ENCODE measurements around the gene ELP5. TPM values are rescaled to one million over a fixed set of nuclear protein-coding genes. Genes with fewer than 3 reads are reported as not detected.
"Not testable (repeated sequence)": the region's sequence is repeated elsewhere in the genome, so short reads cannot be mapped to it uniquely, and the experiment has no call there.

Gene ELP5
- polyA plus RNA-seq, 10 donors, result 31.9 to 64.8 (median 35.7) TPM

DNA sequence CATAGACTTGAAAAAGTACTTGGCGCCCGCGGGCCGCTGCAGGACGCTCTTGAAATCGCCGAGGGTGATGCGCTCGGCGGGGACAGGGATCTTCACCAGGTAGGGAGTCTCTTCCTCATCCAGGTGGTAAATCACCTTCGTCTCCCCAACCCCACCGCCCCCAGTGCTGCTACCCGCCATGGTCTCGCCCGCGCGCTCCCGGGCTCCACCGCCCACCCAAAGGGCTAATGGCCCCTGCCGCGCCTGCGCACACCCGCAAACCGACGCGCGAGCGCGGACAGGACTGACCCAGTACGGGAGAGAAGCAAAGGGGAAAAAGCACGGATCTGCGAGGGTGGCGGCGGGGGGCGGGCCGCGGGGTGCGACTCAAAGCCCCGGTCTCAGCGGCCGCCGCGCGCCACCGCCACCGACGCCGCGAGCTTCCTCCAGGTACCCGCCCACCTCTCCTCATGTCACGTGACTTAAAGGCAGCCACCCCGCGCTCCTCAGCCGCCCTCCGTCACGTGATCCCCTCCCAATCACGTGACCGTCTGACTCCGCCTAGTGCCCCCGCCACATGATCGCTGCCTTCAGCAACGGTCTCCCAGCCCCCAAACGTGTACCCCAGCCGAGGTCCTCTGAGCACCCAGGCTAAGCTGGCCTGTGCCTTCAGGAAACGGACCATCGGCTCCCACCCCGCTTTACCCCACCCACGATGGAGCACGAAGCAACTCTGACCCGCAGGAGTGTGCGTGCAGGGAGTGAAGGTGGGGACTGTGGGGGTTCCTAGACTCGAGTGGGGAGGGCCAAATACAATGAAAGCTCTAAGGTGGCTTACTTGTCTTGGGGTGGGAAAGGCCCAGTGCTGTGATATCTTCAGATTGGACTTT is 17.7 kb upstream of the ELP5 start, which contains the start of gene DVL2:
DVL2 (minus strand) TSS at position 435 of the 869 bp plus-strand sequence; CDS start at position 180, 255 bp downstream.
- DNase-seq, result peak; percentile 96 to 99 (median 97)

DNA sequence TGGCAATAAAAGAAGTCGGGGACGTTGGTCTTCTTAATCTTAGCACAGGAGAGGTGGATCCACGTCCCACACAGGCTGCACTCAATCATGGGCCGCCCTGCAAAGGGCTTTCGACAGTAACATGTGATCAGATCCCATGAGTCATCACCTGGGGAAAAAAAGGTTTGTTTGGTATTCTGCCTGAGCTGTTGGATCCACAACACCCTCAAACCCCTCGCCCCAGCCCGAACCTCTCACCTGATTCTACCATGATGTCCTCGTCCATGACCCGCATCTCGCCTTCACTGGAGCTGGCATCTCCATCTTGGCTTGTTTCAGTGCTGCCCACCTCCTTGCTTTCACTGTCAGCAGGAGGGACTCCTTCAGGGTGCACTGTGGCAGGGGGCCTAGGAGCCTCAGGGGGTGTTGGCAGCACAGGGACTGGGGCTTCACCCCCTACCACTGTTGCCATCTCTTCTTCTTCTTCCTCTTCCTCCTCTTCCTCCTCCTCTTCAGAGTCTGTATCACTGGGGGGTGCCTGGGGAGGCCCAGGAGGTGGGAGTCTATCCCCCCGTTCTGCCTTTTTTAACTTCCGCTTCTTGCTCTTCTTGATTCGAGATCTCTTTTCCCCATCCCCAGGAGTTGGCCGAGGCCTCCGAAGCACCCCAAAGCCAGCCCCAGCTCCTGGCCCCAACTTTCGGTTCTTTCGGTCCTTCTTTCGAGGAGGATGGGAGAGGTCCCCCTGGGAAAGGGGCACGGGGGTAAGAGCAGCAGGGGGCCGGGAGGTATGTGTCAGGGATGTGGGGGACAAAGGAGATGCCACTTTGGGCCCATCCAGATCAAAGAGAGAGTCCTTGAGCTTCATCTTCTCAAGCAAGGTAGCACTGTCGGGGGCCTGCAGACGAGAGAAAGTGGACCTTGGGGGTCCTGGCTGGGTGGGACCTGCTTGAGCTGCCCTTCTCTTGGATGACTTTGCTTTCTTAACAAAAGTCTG is 16.0 kb upstream of the ELP5 start:
- no peak for DNase-seq

DNA sequence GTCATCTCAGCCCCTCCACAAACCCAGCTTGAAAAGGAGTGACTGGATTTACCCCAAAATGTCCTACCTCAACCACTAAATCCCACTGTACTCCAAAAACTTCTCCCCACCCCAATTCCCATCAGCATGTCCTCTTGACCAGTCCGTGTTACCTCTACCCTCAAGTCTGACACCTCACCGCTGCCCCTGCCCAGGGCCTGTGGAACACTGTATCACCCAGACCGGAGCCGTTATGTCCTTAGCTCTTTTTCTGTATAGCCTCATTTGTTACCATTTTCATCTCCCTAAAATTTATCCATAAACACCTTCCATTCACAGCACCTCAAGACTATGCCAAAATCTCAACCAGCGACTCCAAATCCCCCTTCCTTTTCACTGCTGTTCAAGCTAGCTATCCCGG is 15.2 kb upstream of the ELP5 start:
- no peak for DNase-seq

DNA sequence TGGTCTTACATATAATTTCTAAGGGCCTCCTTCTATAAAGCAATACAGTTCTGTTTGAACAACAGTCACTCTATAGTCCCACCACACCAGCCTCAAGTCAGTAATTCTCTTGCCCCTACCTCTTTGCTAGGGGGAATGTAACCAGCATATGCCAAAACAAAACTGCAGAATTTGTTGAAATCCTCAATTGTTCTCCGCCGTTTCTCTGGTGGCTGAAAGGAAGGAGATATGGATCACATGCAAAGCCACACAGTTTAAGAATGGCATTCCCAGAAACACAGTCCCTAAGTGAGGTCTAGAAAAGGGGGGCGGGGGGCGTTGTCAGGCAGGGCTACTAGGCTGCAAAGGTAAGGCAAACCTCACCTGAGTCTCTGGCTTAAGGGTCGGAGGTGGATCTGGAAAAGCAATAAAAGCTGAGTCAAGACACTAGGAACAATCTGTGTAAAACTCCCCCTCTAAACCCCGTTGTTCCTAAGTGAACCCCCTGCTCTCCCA is 14.7 kb upstream of the ELP5 start:
- no peak for DNase-seq

DNA sequence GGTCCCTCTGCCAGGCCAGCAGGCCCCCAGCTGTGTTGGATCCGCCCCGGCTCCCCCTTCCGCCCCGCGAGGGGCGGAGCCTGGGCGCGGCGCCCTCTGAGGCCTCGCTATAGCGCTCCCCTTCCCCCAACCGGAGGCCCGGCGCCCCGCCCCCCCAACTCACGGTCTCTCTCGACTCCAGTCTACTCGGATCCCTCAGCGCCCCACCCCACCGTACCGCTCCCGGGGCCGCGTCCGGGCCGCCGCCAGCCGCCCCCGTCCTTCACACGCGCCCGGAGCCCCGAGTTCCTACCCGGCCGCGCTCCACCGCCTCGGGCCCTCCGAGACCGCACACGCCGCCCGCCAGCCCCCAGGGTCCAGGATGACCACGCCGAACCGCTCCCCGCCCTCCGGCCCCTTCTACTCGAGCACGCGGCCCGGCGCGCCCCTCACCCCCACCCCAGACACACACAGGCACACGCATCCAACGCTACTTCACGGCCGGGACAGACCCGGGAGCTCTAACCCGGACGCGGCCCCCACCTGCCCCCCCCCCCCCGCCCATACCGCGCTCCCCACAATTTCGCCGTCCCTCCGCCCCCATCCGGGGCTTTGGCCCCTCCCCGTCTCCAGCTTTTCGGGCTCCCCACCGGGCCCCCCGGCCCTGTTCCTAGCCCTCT is 14.1 kb upstream of the ELP5 start:
- peak in 2 of 3 donors; percentile 79 to 84 for DNase-seq

DNA sequence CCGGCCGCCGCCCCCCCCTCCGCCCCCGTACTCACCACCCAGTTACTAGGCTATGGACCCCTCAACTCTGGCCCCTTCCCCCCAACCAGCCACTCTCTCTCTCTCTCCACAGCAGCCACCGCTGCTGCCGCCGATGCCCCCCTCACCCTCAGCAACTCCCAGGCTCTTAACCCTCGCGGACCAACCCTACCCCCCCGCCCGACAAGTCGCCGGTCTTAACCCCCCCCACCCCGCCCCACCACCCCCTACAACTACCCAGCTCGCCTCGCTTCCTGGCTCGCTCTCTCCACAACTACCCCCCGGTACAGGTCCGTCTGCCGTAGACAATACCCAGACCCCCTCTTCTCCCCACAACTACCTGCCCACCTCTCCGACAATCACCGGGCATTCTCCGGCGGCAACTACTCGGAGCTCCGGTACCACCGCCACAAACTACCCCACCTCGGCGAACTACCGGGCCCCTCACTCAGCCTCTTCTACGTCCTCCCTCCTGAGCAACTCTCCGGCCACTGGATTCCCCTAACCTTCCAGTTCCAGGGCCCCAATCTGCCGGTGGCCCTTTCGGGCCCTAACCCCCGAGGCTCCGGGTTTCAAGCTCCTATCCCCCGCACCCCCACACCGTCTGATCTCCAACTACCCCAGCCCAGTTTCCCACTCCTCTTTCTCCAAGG is 13.5 kb upstream of the ELP5 start:
- DNase-seq, result peak in 1 of 3 donors; percentile 64

DNA sequence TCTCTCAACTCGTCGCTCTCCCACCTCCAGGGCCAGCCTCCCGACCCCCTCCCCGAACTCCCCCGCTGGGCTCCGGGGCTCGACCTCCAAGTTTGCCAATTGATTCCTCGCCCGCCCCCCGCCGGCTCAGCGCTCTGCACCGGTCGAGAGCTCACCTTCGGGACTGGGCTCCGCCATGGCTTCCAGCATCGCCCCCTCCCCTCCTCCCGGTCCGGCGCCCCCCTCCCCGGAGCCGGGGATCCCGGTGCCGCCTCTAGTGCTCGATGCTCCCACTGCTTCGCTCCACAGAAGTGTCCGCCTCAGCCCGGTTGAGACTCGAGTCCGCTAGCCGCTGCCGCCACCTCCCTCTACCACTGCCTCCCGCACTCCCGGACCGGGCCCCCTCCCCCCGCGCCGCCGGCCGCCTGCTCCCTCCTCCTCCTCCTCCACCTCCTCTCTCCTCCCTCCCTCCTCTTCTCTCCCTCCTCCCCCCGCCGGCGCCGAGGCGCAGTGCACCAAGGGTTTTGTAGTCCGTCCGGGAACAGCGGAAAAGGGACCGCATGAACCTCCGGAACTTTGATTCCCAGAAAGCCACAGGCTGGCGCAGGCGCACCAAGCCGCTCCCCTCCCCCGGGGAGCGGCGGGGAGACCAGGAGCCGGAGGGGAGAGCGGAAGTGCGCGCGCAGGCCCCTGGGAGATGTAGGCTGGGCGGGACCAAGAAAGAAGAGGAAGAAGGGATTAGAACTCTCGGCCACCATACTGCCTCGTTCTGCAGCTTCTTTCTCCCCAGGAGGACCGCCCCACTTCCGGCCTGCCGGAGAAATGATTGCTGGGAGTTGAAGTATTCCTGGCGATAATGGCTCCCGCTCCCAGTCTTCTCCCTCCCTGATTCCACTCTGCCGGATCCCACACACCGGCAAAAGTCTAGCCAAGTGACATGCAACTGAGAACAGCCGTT is 12.7 kb upstream of the ELP5 start, which contains the start of gene PHF23:
PHF23 (minus strand) TSS at position 367 of the 937 bp plus-strand sequence; CDS start at position 189, 178 bp downstream.
- DNase-seq, result peak; percentile 100

DNA sequence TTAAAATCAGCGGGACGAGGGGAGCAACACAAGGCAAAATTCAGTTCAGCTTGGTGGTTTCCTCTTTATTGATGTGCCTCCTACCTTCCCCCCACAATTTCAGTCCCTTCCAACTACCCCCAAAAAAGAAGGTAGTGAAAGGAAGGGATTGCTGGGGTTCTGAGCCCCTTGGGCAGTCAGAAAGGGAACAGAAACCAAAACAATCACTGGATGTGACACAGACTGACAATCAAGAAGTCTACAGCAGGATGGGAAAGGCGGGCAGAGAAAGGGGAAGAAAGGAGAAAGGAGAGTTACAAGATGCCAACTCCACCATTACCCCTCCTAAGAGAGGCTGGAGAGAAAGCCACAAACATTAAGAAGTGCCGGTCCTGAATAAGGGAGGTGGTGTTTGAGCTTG is 11.6 kb upstream of the ELP5 start:
- DNase-seq, result no peak

DNA sequence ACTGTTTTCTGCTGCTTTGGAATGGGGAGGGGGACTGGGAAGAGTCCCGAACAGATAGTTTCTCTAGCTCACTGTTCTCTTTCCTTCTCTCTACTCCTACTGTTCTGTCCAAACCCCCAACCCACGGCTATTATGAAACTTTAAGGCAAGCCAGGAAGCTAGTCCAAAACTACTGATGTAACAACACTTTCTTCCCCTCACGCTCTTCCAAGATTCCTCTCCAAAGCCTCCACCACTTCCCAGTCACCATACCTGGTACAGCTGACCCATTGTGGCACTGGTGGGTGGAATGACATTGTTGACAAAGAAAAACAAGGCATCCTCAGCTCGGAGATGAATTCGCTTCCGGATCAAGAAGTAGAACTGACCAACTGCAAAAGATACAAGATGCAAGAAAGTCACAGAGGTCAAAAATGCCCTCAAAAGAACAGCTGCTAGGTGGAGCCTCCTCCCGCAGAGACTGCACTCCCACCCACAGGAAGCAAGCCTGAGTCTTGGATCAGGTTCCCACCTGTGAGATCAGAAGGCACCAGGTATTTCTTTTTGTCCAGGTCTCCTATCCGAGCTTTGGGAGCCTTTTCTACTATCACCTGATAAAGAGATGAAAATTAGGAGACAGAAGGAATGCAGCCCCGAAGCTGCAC is 10.8 kb upstream of the ELP5 start:
- DNase-seq, result no peak

DNA sequence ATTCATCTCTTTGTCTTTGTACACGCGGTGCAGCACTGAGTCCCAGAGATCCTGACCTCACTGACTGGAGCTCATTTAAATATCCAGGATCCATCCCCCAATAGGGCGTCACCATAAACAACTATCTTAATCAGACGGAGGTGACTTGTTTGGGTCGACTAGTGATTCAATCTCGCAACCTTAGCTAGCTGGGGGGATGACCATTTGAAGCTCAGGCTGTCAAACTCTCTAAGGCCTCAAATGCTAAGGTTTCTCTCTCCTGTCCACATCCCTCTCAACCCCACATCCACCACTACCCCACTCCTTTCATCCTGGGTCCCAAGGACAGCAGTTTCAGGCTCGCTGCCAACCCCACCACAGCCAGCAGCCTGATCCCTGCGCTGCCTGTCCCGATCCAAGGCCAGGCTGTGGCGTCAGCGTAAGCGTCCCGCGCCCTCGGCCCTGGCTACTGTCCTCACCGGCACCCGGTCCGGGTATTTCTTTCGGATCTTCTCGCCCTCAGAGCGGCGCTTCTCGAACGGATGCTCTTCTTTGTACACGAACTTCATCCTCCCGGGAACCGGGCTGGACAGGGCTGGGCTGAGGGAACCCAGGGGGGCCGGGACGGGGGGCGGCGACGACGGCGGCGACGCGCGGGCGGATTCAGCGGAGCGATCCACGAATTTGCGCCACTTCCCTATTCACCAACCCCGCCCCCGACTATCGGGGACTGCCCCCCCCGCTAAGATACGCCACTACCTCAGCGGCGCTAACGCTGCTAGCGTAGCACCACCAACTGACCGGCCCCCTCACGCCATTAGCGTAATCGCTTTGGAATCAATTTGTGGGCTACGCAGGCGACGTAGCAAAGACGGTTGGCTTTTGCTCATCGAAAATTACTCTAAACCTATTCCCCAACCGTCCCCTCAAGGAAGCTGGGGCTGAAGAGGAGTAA is 10.0 kb upstream of the ELP5 start, which contains the start of gene GABARAP:
GABARAP (minus strand) TSS at position 667 of the 934 bp plus-strand sequence; CDS start at position 548, 119 bp downstream.
- DNase-seq, result peak; percentile 96 to 99 (median 98)

DNA sequence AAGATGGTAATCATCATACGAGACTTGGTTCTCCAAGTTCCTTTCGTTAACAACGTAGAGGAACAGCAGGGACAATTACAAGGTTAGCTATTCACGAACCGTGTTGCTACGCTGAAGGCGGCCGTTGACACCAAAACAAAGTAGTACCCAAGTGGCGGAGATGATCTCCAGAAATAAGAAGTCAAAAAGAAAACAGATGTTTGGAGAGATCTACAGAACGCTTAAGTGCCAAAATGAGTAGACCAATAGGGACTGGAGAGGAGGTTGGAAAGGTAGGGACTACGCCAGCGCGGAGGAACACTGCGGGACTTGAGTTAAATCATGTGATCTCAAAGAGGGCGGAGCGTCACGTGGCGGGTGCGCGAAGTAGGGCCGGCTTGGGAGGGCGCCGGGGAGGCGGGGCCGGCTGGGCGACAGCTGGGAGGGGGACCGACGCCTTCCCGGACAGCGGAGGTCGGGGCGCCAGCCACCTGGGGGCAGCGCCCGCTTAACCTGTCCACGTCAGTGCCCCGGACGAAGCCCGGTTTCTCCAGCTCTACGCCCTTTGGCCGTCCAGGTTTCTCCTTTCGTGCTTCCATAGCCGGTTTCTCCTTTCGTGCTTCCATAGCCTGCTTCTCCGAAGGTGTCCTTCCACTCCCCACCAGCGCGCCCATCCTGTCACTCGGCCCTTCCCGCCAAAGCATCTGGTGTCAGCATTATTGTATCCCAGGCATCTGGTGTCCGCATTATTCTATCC is 9.1 kb upstream of the ELP5 start:
- DNase-seq, result peak; percentile 97 to 98 (median 98)

DNA sequence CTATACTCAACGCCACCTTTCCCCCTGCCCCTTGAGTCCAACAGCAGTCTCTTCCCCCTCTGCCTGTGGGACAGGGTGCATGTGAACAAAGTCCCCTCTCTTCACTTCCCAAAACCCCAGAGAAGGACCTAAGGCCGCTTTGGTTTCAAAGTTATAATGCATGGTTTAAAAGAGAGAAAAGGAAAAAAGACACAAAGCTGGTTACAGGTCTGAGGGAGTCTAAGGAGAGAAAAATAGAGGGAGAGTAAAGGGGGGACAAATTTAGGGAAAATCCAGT is 8.6 kb upstream of the ELP5 start:
- no peak for DNase-seq

DNA sequence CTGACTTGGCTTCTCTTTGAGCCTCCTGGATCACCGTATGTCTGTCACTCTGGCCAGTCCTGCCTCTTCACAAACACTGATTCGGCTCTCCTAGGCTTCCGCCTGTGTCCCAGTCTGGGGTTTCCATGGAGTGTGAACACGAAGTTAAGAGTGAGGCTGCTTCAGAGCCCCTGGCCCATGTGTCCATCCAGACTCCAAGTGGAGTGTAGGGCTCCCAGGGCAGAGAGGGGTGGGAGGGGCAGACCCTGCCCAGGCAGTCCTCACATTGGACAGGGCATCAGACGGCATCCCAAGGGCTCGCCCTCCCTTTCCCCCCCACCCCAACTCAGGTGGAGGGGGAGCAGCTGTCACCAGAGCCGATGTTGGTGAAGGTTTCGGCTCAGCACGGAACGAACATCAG is 8.2 kb upstream of the ELP5 start:
- DNase-seq, result not testable (repeated sequence)

DNA sequence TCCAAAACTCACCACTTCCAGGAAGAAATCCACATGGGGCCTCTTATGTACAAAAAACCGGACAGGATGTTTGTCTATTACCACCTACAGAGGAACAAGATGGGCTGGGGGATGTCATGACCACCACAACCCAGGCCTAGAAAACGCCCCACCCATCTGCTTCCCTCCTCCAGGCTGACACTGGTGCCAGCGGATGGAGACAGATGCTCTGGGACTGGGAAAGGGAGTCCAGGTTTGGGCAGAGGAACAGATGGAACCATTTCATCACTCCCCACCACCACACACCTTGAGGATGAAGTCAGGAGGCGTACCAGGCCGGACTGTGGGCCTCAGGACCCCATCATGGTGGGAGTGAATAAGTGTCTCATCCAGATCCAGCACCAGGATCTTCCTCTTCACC is 5.2 kb upstream of the ELP5 start:
- DNase-seq, result no peak

DNA sequence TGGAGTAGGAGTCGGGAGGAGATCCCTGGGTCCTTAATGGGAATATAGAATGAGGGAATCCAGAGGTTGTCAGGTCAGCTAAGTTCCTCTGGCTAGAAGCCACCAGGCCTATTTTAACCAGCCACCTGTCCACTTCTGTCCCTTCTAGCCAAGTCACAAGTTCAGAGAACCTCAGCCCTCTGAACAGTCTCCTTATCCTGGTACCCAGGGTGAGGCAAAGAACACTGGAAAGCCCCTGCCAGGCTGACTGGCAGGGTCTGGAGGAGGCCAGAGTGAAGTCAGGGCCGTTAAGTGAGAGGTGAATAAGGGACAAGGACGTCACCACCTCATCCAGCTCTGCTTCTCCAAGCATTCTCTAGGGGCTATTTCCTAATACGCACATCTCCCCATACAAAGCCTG is 3.2 kb upstream of the ELP5 start:
- DNase-seq, result peak in 1 of 3 donors; percentile 63

DNA sequence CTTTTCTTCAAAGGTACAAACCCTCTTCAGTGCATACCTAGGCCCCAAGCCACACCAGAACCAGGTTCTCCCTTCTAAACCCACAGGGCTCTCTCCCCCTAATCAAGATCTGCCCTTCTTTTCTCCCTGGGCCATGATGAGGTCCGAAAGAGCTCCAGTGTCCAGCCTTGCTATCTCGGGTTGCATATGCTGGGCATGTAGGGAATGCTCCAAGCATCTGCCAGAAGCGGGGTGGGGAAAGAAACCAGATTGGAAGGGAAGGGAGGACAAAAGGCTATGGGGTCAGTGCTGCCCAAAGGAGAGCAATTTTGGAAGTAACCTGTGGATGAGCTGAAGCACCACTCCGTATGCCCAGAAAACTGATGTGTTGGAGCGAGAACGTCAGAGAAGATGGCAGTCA is 2.8 kb upstream of the ELP5 start:
- no peak for DNase-seq

DNA sequence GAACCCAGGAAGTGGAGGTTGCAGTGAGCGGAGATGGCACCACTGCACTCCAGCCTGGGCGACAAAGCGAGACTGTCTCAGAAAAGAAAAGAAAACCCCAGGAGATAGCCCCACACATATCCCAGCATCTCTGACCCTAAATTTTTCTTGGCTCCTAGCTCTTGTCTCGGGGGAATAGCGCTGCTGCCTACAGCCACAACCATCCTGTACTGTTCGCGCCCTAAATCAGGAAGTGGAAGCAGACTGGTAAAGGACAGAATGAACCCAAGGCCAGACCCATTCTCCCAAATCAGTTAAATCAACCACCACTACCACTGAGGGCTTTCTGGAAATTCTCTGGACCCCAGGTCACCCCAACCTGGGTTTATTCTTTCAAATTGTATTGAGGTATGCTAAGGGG is 2.2 kb upstream of the ELP5 start:
- DNase-seq, result no peak

All from muscle of back (tissue), 11 donors.